Measurements from ENCODE around the gene KLKB1.

Gene KLKB1

GRCh38 chr4:186249785-186250754 lies 22.8 kb downstream of the KLKB1 start:
- no peak for ATAC-seq
- TF ChIP-seq CSRNP3 (CRISPR knock-in tag; IDR thresholded peaks at IDR 0.05), result no peak
- no peak for TF ChIP-seq RARB (CRISPR knock-in tag; IDR thresholded peaks at IDR 0.05)
- no peak for TF ChIP-seq CSDC2 (CRISPR knock-in tag; IDR thresholded peaks at IDR 0.05)
- no peak for TF ChIP-seq PATZ1 (CRISPR knock-in tag; IDR thresholded peaks at IDR 0.05; ENCODE audit: borderline replicate concordance)

GRCh38 chr4:186250760-186251159 lies 23.5 kb downstream of the KLKB1 start:
- no peak for ATAC-seq
- TF ChIP-seq TSHZ2 (CRISPR knock-in tag; IDR thresholded peaks at IDR 0.05) (no peak), CSRNP3 (CRISPR knock-in tag; IDR thresholded peaks at IDR 0.05) (no peak), CREB5 (CRISPR knock-in tag; IDR thresholded peaks at IDR 0.05; ENCODE audit: low read depth) (no peak), ZFP3 (CRISPR knock-in tag; IDR thresholded peaks at IDR 0.05) (no peak), OSR1 (CRISPR knock-in tag; IDR thresholded peaks at IDR 0.05) (no peak), ZNF8 (CRISPR knock-in tag; IDR thresholded peaks at IDR 0.05) (no peak), BACH2 (CRISPR knock-in tag; IDR thresholded peaks at IDR 0.05; ENCODE audit: borderline replicate concordance) (no peak), ESRRG (CRISPR knock-in tag; IDR thresholded peaks at IDR 0.05) (no peak), PPARA (CRISPR knock-in tag; IDR thresholded peaks at IDR 0.05; ENCODE audit: borderline replicate concordance) (no peak), CSDC2 (CRISPR knock-in tag; IDR thresholded peaks at IDR 0.05) (no peak), ZFP30 (CRISPR knock-in tag; IDR thresholded peaks at IDR 0.05) (no peak), ISL1 (CRISPR knock-in tag; IDR thresholded peaks at IDR 0.05) (no peak), ARNTL (CRISPR knock-in tag; IDR thresholded peaks at IDR 0.05; ENCODE audit: borderline replicate concordance, low read depth) (no peak), ZNF565 (CRISPR knock-in tag; conservative IDR thresholded peaks at IDR 0.05; ENCODE audit: low read depth) (no peak), SNAI2 (CRISPR knock-in tag; IDR thresholded peaks at IDR 0.05) (no peak), ZNF70 (CRISPR knock-in tag; IDR thresholded peaks at IDR 0.05) (no peak), GLIS3 (CRISPR knock-in tag; IDR thresholded peaks at IDR 0.05) (no peak), TCF4 (CRISPR knock-in tag; IDR thresholded peaks at IDR 0.05; ENCODE audit: borderline replicate concordance) (no peak), PATZ1 (CRISPR knock-in tag; IDR thresholded peaks at IDR 0.05; ENCODE audit: borderline replicate concordance) (no peak), TOX (CRISPR knock-in tag; IDR thresholded peaks at IDR 0.05; ENCODE audit: borderline replicate concordance) (no peak)
